DOHH2 (cell line): ENCODE data around the gene RASGEF1C.

Source experiments
- EZH2phosphoT487 ChIP-seq: fragments of 200-600 bp; sonication (generic); IDR thresholded peaks from 2 replicates; pipeline ENCODE4 v1.6.1; 2017; ENCODE audit warnings: borderline replicate concordance, mild to moderate bottlenecking, antibody characterized with exemption, low read length, moderate library complexity, mixed read lengths
- TF ChIP-seq, protein P1 (sequence below): fragments of 200-600 bp; sonication (generic); IDR thresholded peaks from one replicate; pipeline ENCODE4 v1.5.1; 2014; ENCODE audit warnings: antibody characterized with exemption, mild to moderate bottlenecking, low read depth, low read length; ENCODE audit not compliant: poor library complexity, severe bottlenecking

DNA sequence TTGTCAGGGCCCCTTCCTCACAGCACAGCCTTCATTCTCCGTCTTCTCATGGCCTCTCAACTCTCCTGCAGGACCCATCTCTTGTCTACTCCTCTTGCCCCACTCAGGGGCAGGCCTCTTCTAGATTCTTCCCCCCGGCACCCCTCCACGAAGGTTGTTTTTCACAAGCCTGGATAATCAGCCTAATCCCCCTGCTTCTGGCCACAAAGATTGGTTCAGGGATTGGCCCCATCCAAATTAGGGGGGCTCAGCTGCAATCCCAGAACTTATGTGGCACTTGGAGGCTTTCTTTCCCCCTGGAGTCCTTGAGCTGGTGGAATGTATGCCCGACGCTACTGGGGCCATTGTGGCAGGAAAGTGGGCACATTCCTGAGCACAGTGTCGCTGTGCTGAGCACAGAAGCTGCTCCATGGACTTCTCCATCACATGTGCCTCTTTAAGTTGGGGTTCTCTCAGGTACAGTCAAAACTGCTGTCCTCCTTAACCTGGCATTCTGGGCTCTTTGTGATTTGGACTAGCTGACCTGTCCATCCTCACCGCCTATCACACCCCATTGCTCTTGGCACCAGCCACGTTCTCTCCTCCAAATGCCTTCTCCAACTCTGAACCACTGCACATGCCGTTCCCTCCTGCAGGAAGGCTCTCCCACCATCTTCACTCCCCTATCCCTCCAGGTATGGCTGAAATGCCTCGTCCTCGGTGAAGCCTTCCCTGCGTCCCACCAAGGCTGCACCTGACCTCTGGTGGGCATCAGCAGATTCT lies 70.6 kb downstream of the RASGEF1C start:
- TF ChIP-seq, protein P1, sequence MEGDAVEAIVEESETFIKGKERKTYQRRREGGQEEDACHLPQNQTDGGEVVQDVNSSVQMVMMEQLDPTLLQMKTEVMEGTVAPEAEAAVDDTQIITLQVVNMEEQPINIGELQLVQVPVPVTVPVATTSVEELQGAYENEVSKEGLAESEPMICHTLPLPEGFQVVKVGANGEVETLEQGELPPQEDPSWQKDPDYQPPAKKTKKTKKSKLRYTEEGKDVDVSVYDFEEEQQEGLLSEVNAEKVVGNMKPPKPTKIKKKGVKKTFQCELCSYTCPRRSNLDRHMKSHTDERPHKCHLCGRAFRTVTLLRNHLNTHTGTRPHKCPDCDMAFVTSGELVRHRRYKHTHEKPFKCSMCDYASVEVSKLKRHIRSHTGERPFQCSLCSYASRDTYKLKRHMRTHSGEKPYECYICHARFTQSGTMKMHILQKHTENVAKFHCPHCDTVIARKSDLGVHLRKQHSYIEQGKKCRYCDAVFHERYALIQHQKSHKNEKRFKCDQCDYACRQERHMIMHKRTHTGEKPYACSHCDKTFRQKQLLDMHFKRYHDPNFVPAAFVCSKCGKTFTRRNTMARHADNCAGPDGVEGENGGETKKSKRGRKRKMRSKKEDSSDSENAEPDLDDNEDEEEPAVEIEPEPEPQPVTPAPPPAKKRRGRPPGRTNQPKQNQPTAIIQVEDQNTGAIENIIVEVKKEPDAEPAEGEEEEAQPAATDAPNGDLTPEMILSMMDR: no peak
- TF ChIP-seq EZH2phosphoT487: no peak
